HEK293 (cell line): ENCODE data around the gene FAM124A.
A peak's percentile ranks its signal among the peaks of the same experiment; 100 is the strongest.

ENCODE experiments used
- GLIS2 ChIP-seq: fragments of 450-650 bp; formaldehyde crosslinking; IDR thresholded peaks from 2 replicates; pipeline ENCODE4 v1.5.1; 2016; ENCODE audit warnings: missing biosample characterization, missing genetic modification characterization
- INSM2 ChIP-seq: fragments of 450-650 bp; formaldehyde crosslinking; IDR thresholded peaks from 2 replicates; pipeline ENCODE4 v1.5.1; 2016; ENCODE audit warnings: missing biosample characterization, missing genetic modification characterization
- MZF1 ChIP-seq: fragments of 450-650 bp; formaldehyde crosslinking; IDR thresholded peaks from 2 replicates; pipeline ENCODE4 v1.5.1; 2017; ENCODE audit warnings: missing biosample characterization, missing genetic modification characterization, borderline replicate concordance
- PRDM1 ChIP-seq: fragments of 450-650 bp; formaldehyde crosslinking; IDR thresholded peaks from 2 replicates; pipeline ENCODE4; 2016; ENCODE audit warnings: missing biosample characterization, missing genetic modification characterization
- PRDM10 ChIP-seq: fragments of 450-650 bp; formaldehyde crosslinking; IDR thresholded peaks from 2 replicates; pipeline ENCODE4 v1.5.1; 2016; ENCODE audit warnings: missing biosample characterization, missing genetic modification characterization
- RBAK ChIP-seq: fragments of 450-650 bp; formaldehyde crosslinking; IDR thresholded peaks from 2 replicates; pipeline ENCODE4 v1.5.1; 2016; ENCODE audit warnings: missing biosample characterization, missing genetic modification characterization
- SALL2 ChIP-seq: fragments of 450-650 bp; formaldehyde crosslinking; IDR thresholded peaks from 2 replicates; pipeline ENCODE4 v1.5.0; 2017; ENCODE audit warnings: missing biosample characterization, mild to moderate bottlenecking, missing genetic modification characterization, borderline replicate concordance
- SCRT1 ChIP-seq: fragments of 450-650 bp; formaldehyde crosslinking; IDR thresholded peaks from 2 replicates; pipeline ENCODE4 v1.5.1; 2016; ENCODE audit warnings: missing biosample characterization, missing genetic modification characterization, borderline replicate concordance
- SCRT2 ChIP-seq: fragments of 450-650 bp; formaldehyde crosslinking; IDR thresholded peaks from 2 replicates; pipeline ENCODE4 v1.5.1; 2016; ENCODE audit warnings: missing biosample characterization, missing genetic modification characterization
- YY1 ChIP-seq: fragments of 450-650 bp; formaldehyde crosslinking; IDR thresholded peaks from 2 replicates; pipeline ENCODE4 v1.5.1; 2018; ENCODE audit warnings: missing biosample characterization, missing genetic modification characterization
- ZBTB21 ChIP-seq: fragments of 450-650 bp; formaldehyde crosslinking; IDR thresholded peaks from 2 replicates; pipeline ENCODE4 v1.5.1; 2017; ENCODE audit warnings: missing biosample characterization, missing genetic modification characterization
- ZBTB49 ChIP-seq: fragments of 450-650 bp; formaldehyde crosslinking; IDR thresholded peaks from 2 replicates; pipeline ENCODE4 v1.5.1; 2016; ENCODE audit warnings: missing biosample characterization, missing genetic modification characterization, low read depth
- ZNF157 ChIP-seq: fragments of 450-650 bp; formaldehyde crosslinking; IDR thresholded peaks from 2 replicates; pipeline ENCODE4 v1.5.1; 2016; ENCODE audit warnings: missing biosample characterization, missing genetic modification characterization
- ZNF19 ChIP-seq: fragments of 450-650 bp; formaldehyde crosslinking; IDR thresholded peaks from 2 replicates; pipeline ENCODE4; 2016; ENCODE audit warnings: missing biosample characterization, missing genetic modification characterization, low read depth
- ZNF239 ChIP-seq: fragments of 450-650 bp; formaldehyde crosslinking; IDR thresholded peaks from 2 replicates; pipeline ENCODE4 v1.5.1; 2016; ENCODE audit warnings: missing biosample characterization, missing genetic modification characterization
- ZNF266 ChIP-seq: fragments of 450-650 bp; formaldehyde crosslinking; IDR thresholded peaks from 2 replicates; pipeline ENCODE4 v1.5.1; 2016; ENCODE audit warnings: missing biosample characterization, missing genetic modification characterization, low read depth
- ZNF280D ChIP-seq: fragments of 450-650 bp; formaldehyde crosslinking; IDR thresholded peaks from 2 replicates; pipeline ENCODE4 v1.5.1; 2016; ENCODE audit warnings: missing biosample characterization, missing genetic modification characterization
- ZNF350 ChIP-seq: fragments of 450-650 bp; formaldehyde crosslinking; IDR thresholded peaks from 2 replicates; pipeline ENCODE4 v1.5.0; 2017; ENCODE audit warnings: missing biosample characterization, mild to moderate bottlenecking, missing genetic modification characterization
- ZNF366 ChIP-seq: fragments of 450-650 bp; formaldehyde crosslinking; conservative IDR thresholded peaks from 2 replicates; pipeline ENCODE4 v1.5.1; 2016; ENCODE audit warnings: missing biosample characterization, missing genetic modification characterization
- ZNF544 ChIP-seq: fragments of 450-650 bp; formaldehyde crosslinking; IDR thresholded peaks from 2 replicates; pipeline ENCODE4 v1.5.0; 2017; ENCODE audit warnings: missing biosample characterization, missing genetic modification characterization
- ZNF571 ChIP-seq: fragments of 450-650 bp; formaldehyde crosslinking; IDR thresholded peaks from 2 replicates; pipeline ENCODE4 v1.5.0; 2017; ENCODE audit warnings: missing biosample characterization, missing genetic modification characterization
- ZNF580 ChIP-seq: fragments of 450-650 bp; formaldehyde crosslinking; IDR thresholded peaks from 2 replicates; pipeline ENCODE4 v1.5.1; 2016; ENCODE audit warnings: missing biosample characterization, missing genetic modification characterization
- ZNF600 ChIP-seq: fragments of 450-650 bp; formaldehyde crosslinking; IDR thresholded peaks from 2 replicates; pipeline ENCODE4 v1.5.1; 2016; ENCODE audit warnings: missing biosample characterization, missing genetic modification characterization
- ZNF610 ChIP-seq: fragments of 450-650 bp; formaldehyde crosslinking; IDR thresholded peaks from 2 replicates; pipeline ENCODE4 v1.5.1; 2016; ENCODE audit warnings: missing biosample characterization, missing genetic modification characterization, borderline replicate concordance
- ZNF692 ChIP-seq: fragments of 450-650 bp; formaldehyde crosslinking; IDR thresholded peaks from 2 replicates; pipeline ENCODE4 v1.5.1; 2016; ENCODE audit warnings: missing biosample characterization, missing genetic modification characterization
- ZNF76 ChIP-seq: fragments of 450-650 bp; formaldehyde crosslinking; IDR thresholded peaks from 2 replicates; pipeline ENCODE4; 2016; ENCODE audit warnings: low read depth, missing biosample characterization, missing genetic modification characterization, borderline replicate concordance
- ZNF837 ChIP-seq: fragments of 450-650 bp; formaldehyde crosslinking; IDR thresholded peaks from 2 replicates; pipeline ENCODE4 v1.5.1; 2016; ENCODE audit warnings: missing biosample characterization, missing genetic modification characterization
- ZSCAN23 ChIP-seq: fragments of 450-650 bp; formaldehyde crosslinking; IDR thresholded peaks from 2 replicates; pipeline ENCODE4 v1.5.1; 2016; ENCODE audit warnings: missing biosample characterization, missing genetic modification characterization

The FAM124A gene

GRCh38 chr13:51222037-51222685 lies at the start of gene FAM124A (continued):
- TF ChIP-seq PRDM10 (tag by site-specific recombination): no peak
- TF ChIP-seq GLIS2 (tag by site-specific recombination): peak; percentile 70; the same call in 1 of the 2 replicates
- TF ChIP-seq YY1 (tag by site-specific recombination): no peak; the same call in 1 of the 2 replicates
- no peak for TF ChIP-seq ZNF580 (tag by site-specific recombination)
- no peak for TF ChIP-seq ZNF544
- TF ChIP-seq ZBTB21 (tag by site-specific recombination): no peak
- TF ChIP-seq ZNF600 (tag by site-specific recombination): 0 out of 2 replicates have a peak, but pooled peaks have one; percentile 30
- TF ChIP-seq ZSCAN23 (tag by site-specific recombination): no peak
- TF ChIP-seq ZBTB49 (tag by site-specific recombination): no peak
- no peak for TF ChIP-seq ZNF157
- TF ChIP-seq ZNF610 (tag by site-specific recombination): 0 out of 2 replicates have a peak, but pooled peaks have one; percentile 59
- no peak for TF ChIP-seq ZNF266 (tag by site-specific recombination)
- no peak for TF ChIP-seq SCRT1 (tag by site-specific recombination)
- TF ChIP-seq SCRT2 (tag by site-specific recombination): no peak
- TF ChIP-seq ZNF350: no peak
- no peak for TF ChIP-seq MZF1
- TF ChIP-seq ZNF280D (tag by site-specific recombination): no peak
- TF ChIP-seq PRDM1 (tag by site-specific recombination): 0 out of 2 replicates have a peak, but pooled peaks have one; percentile 16
- no peak for TF ChIP-seq ZNF366 (tag by site-specific recombination)
- TF ChIP-seq ZNF19 (tag by site-specific recombination): no peak
- no peak for TF ChIP-seq ZNF239
- TF ChIP-seq ZNF571: no peak
- TF ChIP-seq RBAK (tag by site-specific recombination): no peak
- TF ChIP-seq ZNF692: no peak
- peak; percentile 29; the same call in 1 of the 2 replicates for TF ChIP-seq INSM2 (tag by site-specific recombination)
- no peak for TF ChIP-seq ZNF837 (tag by site-specific recombination)
- peak; percentile 42; the same call in 1 of the 2 replicates for TF ChIP-seq ZNF76 (tag by site-specific recombination)
- TF ChIP-seq SALL2 (tag by site-specific recombination): no peak
